Pons (tissue), 1 donor: Measurements from ENCODE around the gene ZDHHC7.

Experiments
- DNase-seq: peaks from one replicate; pipeline ENCODE4 v3.0.0-alpha.2; 2016; ENCODE audit warnings: low spot score

Gene ZDHHC7

DNA sequence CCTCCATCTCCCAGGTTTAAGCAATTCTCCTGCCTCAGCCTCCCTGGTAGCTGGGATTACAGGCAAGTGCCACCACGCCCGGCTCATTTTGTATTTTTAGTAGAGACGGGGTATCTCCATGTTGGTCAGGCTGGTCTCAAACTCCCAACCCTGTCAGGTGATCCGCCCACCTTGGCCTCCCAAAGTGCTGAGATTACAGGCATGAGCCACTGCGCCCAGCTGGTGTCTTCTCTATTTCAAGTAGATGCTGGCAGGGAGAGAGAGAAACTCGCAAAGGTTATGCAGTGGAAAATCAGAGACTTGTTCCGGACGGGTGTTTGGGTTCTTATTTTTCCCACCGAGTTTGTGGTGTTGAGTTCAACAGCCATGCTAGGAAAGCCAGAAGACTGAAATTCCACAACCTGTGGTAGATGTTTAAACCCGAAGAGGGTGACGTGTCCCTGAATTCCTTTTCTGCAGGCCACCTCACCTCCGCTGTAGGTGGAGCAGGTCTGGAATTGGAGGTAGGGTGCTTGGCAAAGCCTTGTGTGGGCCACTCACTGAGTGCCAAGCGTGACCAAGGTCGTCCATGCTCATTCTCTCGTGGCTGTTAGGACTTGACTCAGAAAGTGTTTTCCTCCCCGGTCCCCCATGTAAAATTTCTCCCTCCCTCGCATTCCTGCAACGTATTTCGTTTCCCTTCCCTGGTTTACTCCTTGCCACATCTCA lies 7.3 kb upstream of the ZDHHC7 start:
- DNase-seq = no peak

- DNase-seq = no peak
These were observed 6.3 kb upstream of the ZDHHC7 start for GRCh38 chr16:85017633-85018032.

DNA sequence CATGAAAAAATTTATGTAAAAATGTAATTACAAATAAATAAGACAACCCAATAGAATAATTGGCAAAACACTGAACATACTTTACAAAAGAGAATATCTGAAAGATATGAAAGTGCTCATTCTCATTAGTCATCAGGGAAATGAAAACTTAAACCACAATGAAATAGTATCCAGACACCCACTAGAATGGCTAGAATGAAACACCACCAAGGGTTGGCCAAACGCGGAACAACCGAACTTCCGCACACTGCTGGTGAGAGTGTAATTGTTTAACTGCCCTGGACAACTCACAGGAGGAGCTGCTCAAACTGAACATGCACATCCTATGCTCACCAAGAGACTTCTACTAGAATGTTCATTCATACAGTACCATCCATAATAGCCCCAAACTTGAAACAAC lies 5.8 kb upstream of the ZDHHC7 start:
- DNase-seq = no peak

DNA sequence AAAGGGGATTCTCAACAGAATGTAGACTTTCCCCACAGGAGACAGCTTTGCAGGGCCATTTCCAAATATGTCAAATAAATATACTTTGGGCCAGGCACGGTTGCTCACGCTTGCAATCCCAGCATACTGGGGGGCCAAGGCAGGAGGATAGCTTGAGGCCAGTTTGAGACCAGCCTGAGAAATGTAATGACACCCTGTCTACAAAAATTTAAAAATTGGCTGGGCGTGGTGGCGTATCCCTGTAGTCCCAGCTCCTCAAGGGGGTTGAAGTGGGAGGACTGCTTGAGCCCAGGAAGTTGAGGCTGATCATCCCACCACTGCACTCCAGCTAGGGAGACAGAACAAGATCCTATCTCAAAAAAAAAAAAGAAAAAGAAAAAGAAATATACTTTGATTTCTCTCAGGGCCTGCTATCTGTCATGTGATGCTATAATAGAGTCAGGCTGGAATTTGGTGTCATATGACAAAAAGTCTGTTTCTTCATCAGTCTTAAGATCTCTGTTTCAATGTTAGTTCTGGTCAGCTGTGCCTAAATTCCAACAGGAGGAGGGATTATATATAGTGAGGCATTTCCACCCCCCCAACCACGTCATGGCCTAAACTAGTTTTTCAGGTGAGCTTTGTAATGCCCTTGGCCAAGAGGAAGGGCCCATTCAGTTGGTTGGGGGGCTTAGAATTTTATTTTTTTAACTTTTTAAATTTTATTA lies 4.3 kb upstream of the ZDHHC7 start:
- DNase-seq = no peak

DNA sequence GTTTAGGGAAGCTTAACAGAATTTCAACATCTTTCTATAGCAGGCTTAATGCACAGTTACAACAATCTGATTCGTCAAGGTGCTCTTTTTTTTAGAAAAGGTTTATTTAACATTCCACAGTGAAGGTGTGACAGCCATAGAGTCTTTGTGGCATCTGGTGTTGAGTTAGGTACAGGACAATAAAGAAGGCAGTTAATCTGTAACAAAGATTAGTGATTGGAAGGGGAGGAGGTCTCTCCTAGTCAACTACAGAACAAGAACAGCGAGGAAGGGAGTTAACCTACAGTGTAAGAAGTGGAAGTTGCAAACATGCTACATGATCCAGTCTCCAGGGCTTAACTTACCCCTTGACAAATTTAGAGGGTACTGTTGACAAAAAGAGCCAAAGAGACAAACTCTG lies 3.0 kb upstream of the ZDHHC7 start:
- no peak for DNase-seq

- DNase-seq = no peak
These were observed 530 bp upstream of the ZDHHC7 start for GRCh38 chr16:85011846-85012284.

- no peak for DNase-seq
These were observed 847 bp downstream of the ZDHHC7 start for GRCh38 chr16:85010446-85010930.

- no peak for DNase-seq
These were observed 3.1 kb downstream of the ZDHHC7 start for GRCh38 chr16:85008271-85008670.

- DNase-seq = no peak
These were observed 3.7 kb downstream of the ZDHHC7 start for GRCh38 chr16:85007496-85008214.

DNA sequence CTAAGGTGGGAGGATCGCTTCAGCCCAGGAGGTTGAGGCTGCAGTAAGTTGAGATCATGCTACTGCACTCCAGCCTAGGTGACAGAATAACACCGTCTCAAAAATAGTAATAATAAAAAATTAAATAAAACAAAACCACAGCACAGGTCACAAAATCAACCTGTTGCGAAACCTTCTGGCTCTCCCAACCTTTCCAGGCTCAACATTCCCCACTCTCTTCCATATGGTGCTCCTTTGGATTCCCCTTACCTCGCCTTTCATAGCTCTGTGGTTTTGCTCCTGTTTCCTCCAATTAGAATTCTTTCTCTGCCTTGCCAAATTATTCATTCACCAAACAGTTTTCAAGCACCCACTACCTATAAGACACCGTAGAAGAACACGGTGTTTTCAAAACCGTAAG lies 4.7 kb downstream of the ZDHHC7 start:
- DNase-seq = no peak

- no peak for DNase-seq
These were observed 5.9 kb downstream of the ZDHHC7 start for GRCh38 chr16:85005285-85006069.

GRCh38 chr16:85004587-85005205 lies 6.6 kb downstream of the ZDHHC7 start:
- no peak for DNase-seq

- DNase-seq = no peak
These were observed 7.4 kb downstream of the ZDHHC7 start for GRCh38 chr16:85003725-85004586.

GRCh38 chr16:85003076-85003475 lies 8.3 kb downstream of the ZDHHC7 start:
- no peak for DNase-seq

DNA sequence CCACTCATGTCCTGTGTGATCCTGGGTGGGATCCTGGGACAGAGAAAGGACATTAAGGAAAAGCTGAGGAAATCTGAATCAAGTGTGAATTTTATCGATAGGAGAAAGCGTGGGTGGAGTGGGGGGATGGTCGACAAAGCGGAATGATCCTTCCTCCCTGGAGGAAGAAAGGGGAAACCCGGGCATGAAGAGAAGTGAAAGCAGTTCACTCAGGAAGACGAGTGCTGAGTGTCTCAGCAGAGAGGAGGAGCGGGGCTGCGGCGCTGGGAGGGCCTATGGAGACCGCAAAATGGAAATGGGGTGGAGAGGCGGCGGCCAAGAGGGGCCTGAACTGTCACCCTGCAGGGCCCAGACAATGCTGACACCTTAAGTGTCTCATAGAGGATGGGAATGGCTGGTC lies 8.7 kb downstream of the ZDHHC7 start:
- peak; percentile 56 for DNase-seq

- no peak for DNase-seq
These were observed 9.2 kb downstream of the ZDHHC7 start for GRCh38 chr16:85002099-85002541.

DNA sequence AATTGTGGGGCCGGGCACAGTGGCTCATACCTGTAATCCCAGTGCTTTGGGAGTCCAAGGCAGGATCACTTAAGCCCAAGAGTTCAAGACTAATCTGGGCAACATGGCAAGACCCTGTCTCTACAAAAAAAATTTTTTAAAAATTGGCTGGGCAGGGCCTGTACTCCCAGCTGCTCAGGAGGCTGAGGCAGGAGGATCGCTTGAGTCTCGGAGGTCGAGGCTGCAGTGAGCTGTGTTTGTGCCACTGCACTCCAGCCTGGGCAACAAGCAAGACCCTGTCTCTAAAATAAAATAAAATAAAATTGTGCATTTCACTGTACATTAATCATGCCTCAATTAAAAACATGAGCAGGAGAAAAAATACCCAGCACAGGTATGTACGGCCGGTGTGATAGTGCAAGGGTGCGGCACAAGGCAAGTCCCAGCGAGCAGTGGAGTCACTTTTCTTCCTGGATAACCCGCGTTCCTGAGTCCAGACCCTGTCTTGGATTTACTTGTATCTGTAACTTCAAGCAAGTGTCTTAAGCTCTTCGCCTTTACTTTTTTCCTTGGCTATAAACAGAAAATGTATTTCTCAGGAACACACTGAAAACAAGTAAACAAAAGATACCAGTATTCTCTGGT lies 11.4 kb downstream of the ZDHHC7 start:
- no peak for DNase-seq

DNA sequence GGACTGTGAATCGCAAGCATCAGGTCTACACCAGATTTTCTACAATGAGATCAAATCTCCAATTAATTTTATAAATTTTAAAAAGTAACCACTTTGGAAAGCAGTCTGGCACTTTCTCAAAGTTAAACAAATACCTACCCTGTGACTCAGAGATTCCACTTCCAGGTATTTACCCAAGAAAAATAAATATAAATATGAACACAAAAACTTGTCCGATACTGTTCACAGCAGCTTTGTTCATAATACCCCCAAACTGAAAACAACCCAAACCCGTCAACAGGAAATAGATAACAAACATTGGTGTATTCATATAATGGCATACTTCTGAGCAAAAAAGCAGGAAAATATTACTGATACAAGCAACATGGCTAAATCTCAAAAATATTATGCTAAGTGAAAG lies 12.1 kb downstream of the ZDHHC7 start:
- no peak for DNase-seq

- no peak for DNase-seq
These were observed 15.0 kb downstream of the ZDHHC7 start for GRCh38 chr16:84996365-84996764.

DNA sequence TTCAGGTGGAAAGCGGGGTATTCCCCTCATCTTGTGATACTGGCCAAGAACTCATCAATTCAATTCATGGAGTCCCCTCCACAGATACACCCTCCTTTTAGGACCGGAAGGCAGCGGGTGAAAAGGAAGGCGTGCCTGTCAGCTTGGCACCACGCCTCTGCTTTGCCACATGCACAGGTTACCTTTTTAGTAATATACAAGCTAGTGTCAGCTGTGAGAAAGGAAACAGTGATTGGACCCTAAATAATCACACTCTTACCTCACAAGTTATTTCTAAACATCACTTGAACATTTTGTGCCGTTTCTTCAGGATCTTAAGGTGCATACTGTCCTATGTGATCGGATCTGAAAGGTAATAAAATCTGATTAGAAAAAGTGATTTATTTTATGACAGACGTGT lies 15.7 kb downstream of the ZDHHC7 start:
- DNase-seq = no peak
